G401 (cell line): ENCODE data around the gene MCM9. TPM values are rescaled to one million over a fixed set of nuclear protein-coding genes. Genes with fewer than 3 reads are reported as not detected.
"Not testable (repeated sequence)": the region's sequence is repeated elsewhere in the genome, so short reads cannot be mapped to it uniquely, and the experiment has no call there.

Experiments used
- DNase-seq: peaks from one replicate; pipeline ENCODE4 v3.0.0-alpha.2; 2015; ENCODE audit warnings: low spot score
- in situ Hi-C: cut with HindIII; loops from 2 replicates; pipeline ENCODE4 v1.10.0; 2016; ENCODE audit warnings: low sequenced_read_pairs, mixed read lengths
- total RNA-seq: library from RNA; depleted of rRNA; stranded (reverse); fragments of >200 nt; shearing (Covaris generic); gene quantifications from 2 replicates; pipeline ENCODE4 v1.2.3, GENCODE V29; 2014

MCM9 gene
- total RNA-seq, 1 experiment from 2014 or later = 12.5 TPM

- no peak for DNase-seq
- in situ Hi-C loops = no loop called here
Measured at GRCh38 chr6:118826096-118826495, 108.9 kb downstream of the MCM9 start.

GRCh38 chr6:118825661-118826060 is 109.3 kb downstream of the MCM9 start:
- in situ Hi-C loops = no loop called here
- no peak for DNase-seq

GRCh38 chr6:118815495-118815894 is 119.5 kb downstream of the MCM9 start:
- no peak for DNase-seq
- in situ Hi-C loops = no loop called here

- DNase-seq = no peak
- in situ Hi-C loops = no loop called here
Measured at GRCh38 chr6:118813775-118814174, 121.2 kb downstream of the MCM9 start.

- no peak for DNase-seq
Measured at GRCh38 chr6:118812970-118813369, 122.0 kb downstream of the MCM9 start.

GRCh38 chr6:118810420-118811027 is 124.4 kb downstream of the MCM9 start:
- in situ Hi-C loops = no loop called here
- no peak for DNase-seq

More at GRCh38 chr6:118812970-118813369, 122.0 kb downstream of the MCM9 start:
- in situ Hi-C loops = no loop called here

GRCh38 chr6:118808793-118809638 is 125.9 kb downstream of the MCM9 start:
- in situ Hi-C loops = no loop called here

GRCh38 chr6:118804091-118804490 is 130.9 kb downstream of the MCM9 start:
- in situ Hi-C loops = no loop called here
- no peak for DNase-seq

More at GRCh38 chr6:118808793-118809638, 125.9 kb downstream of the MCM9 start:
- DNase-seq = no peak

GRCh38 chr6:118801257-118801656 is 133.7 kb downstream of the MCM9 start:
- in situ Hi-C loops = no loop called here
- DNase-seq = no peak

- DNase-seq = peak; percentile 96
- in situ Hi-C loops = no loop called here
Measured at GRCh38 chr6:118800394-118801071, 134.4 kb downstream of the MCM9 start.

- DNase-seq = no peak
- in situ Hi-C loops = no loop called here
Measured at GRCh38 chr6:118799826-118800225, 135.1 kb downstream of the MCM9 start.

GRCh38 chr6:118796548-118796947 is 138.4 kb downstream of the MCM9 start:
- not testable (repeated sequence) for DNase-seq

GRCh38 chr6:118791499-118791898 is 143.5 kb downstream of the MCM9 start:
- in situ Hi-C loops = no loop called here
- no peak for DNase-seq

More at GRCh38 chr6:118796548-118796947, 138.4 kb downstream of the MCM9 start:
- in situ Hi-C loops = not testable (repeated sequence)

GRCh38 chr6:118789954-118790353 is 145.0 kb downstream of the MCM9 start:
- in situ Hi-C loops = no loop called here
- no peak for DNase-seq

- in situ Hi-C loops = no loop called here
- no peak for DNase-seq
Measured at GRCh38 chr6:118789419-118789818, 145.5 kb downstream of the MCM9 start.

GRCh38 chr6:118788702-118789101 is 146.3 kb downstream of the MCM9 start:
- DNase-seq = no peak
- in situ Hi-C loops = no loop called here

- DNase-seq = no peak
Measured at GRCh38 chr6:118787724-118788423, 147.1 kb downstream of the MCM9 start.

GRCh38 chr6:118786596-118787453 is 148.1 kb downstream of the MCM9 start:
- in situ Hi-C loops = no loop called here
- no peak for DNase-seq

More at GRCh38 chr6:118787724-118788423, 147.1 kb downstream of the MCM9 start:
- in situ Hi-C loops = no loop called here
